Fibroblast of peridontal ligament (primary cell): ENCODE results near the gene APP.
"Not testable (repeated sequence)": the region's sequence is repeated elsewhere in the genome, so short reads cannot be mapped to it uniquely, and the experiment has no call there.

Source experiments
- DNase-seq: peaks from one replicate; pipeline ENCODE4 v3.0.0-alpha.2; 2010; ENCODE audit errors: extremely low read depth

APP gene

GRCh38 chr21:26098772-26099397, 71.7 kb downstream of the APP start:
- DNase-seq, result peak; percentile 22

GRCh38 chr21:26097475-26097874, 73.1 kb downstream of the APP start:
- DNase-seq, result no peak

GRCh38 chr21:26096494-26097371, 73.8 kb downstream of the APP start:
- peak; percentile 22 for DNase-seq

- no peak for DNase-seq
These were observed 75.4 kb downstream of the APP start for GRCh38 chr21:26095131-26095530.

DNA sequence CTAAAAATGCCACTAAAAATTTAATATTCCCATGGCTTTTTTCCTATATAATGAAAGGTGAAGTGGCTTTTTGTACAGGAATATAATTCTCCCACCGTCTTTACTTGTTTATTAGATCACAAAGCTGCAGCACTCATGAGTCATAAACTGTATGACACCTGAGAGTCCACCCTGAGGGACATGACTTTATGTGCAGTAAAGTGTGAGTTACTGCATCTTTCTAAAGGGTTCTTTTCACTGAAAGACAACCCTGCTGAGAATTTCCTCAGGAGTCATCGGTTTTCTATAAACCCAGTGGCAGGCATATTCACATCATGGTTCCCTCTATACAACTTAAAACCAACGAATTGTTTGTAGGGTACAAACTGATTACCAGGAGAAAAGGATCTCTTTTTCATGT, 77.4 kb downstream of the APP start:
- DNase-seq, result no peak

DNA sequence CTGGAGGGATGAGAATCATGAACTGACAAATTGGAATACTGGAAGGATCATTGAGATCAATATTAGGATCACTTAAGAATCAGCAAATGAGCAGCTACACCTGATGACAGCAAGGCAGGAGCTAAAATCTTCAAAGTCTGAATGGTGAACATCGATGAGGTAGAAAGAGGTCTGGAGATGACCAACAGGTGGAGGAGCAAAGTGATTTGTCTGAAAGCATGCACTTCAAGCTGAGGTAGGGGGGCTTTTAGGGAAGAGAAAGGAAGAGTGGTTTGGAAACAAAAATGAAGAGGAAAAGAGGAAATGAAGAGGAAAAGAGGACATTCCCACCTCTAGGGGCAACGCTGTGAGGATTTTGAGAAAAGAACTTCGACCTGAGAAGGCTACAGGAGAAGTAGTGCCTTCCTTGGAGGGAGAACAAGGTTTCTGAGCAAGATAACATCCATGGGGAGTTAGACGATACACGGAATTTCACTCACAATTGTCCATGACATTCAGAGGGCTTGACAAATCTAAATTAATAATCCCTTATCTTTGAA, 79.0 kb downstream of the APP start:
- DNase-seq, result no peak

DNA sequence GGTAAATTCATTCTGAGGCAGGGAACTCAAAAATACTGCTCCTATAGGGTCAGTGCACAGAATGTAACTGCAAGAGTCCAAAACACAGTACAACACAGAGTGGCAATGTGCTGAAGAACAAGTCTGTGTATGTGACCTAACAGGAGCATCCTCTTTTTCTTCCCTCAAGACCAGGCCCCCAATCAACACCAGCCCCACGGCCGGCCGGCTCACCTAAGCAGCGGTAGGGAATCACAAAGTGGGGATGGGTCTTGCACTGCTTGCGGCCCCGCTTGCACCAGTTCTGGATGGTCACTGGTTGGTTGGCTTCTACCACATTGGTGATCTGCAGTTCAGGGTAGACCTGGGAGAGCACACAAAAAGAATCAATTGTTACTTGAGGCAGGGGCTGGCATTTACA, 80.8 kb downstream of the APP start:
- no peak for DNase-seq

- DNase-seq, result no peak
These were observed 83.2 kb downstream of the APP start for GRCh38 chr21:26087223-26087918.

- no peak for DNase-seq
These were observed 84.7 kb downstream of the APP start for GRCh38 chr21:26085882-26086281.

DNA sequence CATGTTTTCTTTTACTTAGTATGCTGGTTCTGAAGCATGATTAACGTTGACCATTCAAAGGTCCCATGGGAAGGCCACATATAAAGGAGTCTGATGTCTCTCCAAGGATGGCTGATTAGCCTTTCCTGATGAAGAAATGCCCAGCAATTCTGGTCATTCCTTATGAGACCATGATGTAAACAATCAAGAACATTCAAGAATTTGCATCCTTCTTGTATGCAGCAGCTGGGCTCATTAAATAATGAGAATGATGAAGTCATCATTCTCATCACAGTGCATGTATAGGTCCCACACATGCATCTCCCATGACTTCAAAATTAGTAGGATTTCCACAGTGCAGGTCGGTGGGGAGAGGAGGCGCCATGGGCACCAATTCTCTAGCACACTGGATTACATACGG, 85.4 kb downstream of the APP start:
- DNase-seq, result peak; percentile 75

- no peak for DNase-seq
These were observed 88.0 kb downstream of the APP start for GRCh38 chr21:26082549-26082948.

- DNase-seq, result not testable (repeated sequence)
These were observed 89.3 kb downstream of the APP start for GRCh38 chr21:26081175-26081760.

DNA sequence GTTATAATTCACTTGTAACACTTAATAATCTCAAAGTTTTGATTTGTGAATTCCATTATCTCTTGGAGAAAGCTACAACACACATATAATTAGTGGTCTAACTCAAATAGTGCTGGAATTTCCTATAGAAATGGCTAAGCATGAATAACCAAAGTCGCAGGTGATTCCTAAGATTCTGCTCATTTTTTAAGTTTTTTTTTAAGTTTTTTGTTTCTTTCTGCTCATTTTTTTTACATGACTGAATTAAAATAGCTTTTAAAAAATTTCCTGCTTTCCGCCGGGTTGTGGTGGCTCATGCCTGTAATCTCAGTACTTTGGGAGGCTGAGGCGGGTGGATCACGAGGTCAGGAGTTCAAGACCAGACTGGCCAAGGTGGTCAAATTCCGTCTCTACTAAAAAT, 90.4 kb downstream of the APP start:
- no peak for DNase-seq

DNA sequence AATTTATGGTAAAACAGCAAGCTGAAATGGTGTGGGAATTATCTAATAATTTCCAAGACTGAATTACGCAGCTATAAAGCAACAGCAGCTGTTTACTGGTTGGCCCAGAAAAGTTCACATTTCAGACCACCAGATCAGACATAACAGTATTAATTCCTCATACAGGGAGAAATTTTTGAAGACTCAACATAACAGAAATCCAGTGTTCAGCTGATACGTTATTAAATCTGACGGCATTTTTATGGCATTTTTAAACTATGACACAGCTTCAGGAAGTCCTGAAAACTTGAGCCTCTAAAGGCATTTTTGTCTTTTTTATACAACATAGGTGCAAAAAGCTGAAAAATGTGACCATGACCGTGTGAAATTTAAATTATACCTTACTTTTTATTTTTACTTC, 91.2 kb downstream of the APP start:
- no peak for DNase-seq

DNA sequence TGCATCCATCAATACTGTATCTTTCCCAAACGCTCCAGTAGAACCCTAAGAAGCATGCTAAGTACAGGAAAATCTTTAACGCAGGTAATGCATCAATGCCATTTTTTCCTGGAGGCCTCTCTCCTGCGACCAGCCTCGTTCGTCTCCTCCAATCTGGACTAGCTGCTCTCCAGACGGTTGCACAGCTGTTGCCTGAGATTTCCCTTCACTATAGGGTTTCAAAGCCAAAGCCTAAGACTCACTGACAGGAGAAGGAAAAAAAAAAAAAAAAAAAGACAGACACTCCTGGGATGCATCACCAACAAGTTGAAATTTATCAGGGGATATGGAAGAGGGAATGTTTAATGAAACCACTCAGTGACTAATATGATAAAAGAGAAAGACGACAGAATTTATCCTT, 93.0 kb downstream of the APP start:
- no peak for DNase-seq

DNA sequence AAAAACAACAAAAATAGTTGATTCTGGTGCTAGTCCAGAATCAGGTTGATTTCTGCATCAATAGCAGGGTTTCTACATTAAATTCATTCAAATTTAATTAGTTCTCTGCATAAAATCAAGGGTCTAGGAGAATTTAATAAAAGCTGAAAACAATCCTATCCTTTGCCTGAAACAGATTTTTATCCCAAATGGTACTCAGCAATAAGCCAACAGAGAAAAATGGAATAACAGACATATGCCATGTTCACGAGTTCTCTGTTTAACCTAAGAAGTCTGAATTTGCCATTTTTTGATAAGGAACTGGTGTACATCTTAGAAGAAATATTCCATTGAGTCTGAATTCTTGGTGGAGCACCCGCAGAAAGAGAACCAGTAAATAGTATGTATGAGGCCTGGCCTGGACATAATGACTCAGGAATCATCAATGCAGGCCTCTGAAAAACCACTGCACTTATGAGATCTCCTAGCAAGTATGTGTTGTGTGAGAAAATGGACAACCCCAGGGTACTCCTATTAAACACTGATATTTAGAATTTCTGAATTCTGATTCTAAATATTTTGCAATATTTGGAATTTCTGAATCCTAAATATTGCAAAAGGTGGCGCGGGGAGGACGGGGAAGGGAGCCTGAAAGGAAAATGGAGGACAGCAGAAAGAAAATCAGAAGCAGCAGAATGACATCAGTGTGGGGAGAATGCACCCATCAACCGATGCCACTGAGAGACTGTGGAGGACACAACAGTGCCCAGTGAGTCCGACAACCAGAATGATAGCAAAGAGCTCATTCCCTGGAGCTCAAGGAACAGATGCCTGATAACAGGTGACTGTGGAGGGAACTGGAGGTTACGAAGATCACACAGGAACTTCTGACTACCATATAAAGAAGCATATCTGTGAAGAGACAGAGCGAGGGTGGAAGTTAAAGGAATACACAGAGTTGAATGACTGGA, 97.6 kb downstream of the APP start:
- DNase-seq, result peak; percentile 72

DNA sequence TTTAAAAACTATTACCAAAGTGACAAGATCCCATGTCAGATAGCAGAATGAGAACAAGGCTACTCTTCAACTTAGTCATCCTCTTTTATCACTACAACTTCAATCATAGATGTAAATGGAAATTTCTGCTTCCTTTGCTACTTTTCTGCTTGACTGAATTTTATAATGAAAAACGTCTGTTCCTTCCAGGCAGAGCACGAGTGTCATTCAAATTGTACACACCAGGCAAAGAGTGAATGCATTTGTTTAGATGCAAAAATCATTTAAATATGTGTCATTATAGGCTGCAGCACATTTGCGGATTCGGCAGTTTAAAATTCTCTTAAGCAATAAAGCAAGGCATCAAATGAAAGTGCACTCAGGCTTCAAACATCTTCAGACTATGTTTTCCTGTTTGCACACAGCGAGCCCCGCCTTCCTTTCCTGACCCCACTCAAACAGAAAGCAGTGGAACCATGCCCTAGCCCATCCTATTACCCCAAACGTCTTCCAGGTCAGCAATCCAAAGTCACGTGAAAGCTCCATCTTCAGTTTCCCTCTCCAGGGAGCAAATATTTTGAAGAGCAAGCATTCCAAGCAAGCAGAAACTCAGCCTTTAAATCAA, 99.6 kb downstream of the APP start:
- peak; percentile 93 for DNase-seq

GRCh38 chr21:26070121-26070520, 100.4 kb downstream of the APP start:
- DNase-seq, result no peak

GRCh38 chr21:26068776-26069175, 101.8 kb downstream of the APP start:
- no peak for DNase-seq

DNA sequence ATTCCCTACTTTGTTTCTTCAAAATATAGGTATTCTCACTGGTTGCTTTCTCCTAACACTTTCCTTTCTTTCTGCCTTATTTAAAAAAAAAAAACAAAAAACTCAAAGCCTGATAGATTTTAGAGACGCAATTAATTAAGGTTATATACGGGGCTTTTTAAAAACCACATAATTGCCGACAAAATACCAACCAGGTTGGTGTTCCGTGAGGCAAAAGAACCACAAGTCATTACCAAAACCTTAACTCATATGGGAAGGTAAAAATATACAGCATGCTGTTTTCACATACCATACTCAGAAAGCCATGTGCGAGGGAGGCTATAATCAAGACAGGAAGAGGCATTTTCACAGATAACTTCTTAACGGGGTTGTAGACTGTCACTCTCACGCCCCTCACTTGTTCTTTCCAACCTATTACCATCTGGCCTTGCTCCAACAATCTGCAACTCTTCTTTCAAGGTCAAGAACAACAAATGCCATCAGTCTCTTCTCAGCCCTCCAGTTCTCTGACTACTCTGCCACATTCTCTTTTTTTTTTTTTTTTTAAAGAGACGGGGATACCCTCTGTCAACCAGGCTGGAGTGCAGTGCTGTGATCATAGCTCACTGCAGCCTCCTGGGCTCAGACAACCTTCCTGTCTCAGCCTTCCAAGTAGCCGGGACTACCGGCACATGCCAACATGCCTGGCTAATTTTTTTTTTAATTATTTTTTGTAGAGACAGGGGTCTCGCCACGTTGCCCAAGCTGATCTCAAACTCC, 102.6 kb downstream of the APP start:
- no peak for DNase-seq
